ENCODE measurements around the gene C7orf57.

The C7orf57 gene

DNA sequence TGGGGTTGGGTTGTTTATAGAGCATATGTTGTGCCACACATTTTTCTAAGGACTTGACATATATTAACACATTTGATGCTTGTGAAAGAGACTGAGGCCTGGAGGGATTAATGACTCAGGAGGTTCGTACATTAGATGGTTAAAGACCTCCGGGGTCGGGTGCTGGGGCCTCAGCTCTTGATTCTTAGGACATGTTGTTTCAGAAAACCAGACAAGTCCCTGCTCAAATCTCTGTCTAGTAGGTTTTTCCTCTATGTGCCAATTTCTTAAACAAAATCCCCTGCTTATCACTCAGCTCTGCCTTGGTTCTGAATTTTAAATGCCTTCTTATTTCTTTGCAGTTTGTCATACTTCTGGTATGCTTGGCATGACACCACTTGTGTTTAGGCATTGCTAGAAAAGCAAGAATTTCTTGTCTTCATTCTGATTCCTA is 59.5 kb downstream of the C7orf57 start:
- Histone ChIP-seq H3K27me3 (ENCODE audit: insufficient read depth, low read length) (no peaks in the 10 kb centered on the region), H3K36me3 (ENCODE audit: insufficient read depth, low read length) (peaks cover 57% of the 10 kb centered on the region), H3K4me3 (ENCODE audit: low read length) (no peak overlapping the region), H2AFZ (ENCODE audit: low read depth, low read length) (no peak overlapping the region), H3K4me1 (ENCODE audit: insufficient read depth, low read length) (peaks cover 9% of the 10 kb centered on the region), H3K9me3 (ENCODE audit: low read length) (no peaks in the 10 kb centered on the region)

DNA sequence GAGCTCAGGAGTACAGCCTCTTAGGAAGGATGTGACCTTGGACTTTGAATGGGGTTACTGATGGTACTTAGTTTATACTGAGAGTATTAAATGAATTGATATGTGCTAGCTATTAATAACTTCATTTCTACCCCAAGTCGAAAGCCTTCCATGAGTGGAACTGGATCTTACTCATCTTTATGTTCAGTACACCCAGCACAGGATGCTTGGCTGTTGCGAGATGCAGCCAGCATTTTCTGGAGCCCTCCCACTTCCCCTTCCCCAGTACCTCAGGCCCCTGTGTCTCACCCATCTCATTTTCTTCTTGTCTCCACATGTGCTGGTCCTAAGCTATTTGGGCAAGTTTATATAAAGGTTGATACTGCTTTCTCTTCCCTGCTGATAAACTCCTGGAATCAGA is 60.9 kb downstream of the C7orf57 start:
- H2AFZ ChIP-seq (ENCODE audit: low read depth, low read length) = no peak overlapping the region
- no peaks in the 10 kb centered on the region for H3K27me3 ChIP-seq (ENCODE audit: insufficient read depth, low read length)
- H3K4me3 ChIP-seq (ENCODE audit: low read length) = no peak overlapping the region
- peaks cover 2% of the 10 kb centered on the region for H3K4me1 ChIP-seq (ENCODE audit: insufficient read depth, low read length)
- H3K36me3 ChIP-seq (ENCODE audit: insufficient read depth, low read length) = peaks cover 65% of the 10 kb centered on the region
- H3K9me3 ChIP-seq (ENCODE audit: low read length) = no peaks in the 10 kb centered on the region

DNA sequence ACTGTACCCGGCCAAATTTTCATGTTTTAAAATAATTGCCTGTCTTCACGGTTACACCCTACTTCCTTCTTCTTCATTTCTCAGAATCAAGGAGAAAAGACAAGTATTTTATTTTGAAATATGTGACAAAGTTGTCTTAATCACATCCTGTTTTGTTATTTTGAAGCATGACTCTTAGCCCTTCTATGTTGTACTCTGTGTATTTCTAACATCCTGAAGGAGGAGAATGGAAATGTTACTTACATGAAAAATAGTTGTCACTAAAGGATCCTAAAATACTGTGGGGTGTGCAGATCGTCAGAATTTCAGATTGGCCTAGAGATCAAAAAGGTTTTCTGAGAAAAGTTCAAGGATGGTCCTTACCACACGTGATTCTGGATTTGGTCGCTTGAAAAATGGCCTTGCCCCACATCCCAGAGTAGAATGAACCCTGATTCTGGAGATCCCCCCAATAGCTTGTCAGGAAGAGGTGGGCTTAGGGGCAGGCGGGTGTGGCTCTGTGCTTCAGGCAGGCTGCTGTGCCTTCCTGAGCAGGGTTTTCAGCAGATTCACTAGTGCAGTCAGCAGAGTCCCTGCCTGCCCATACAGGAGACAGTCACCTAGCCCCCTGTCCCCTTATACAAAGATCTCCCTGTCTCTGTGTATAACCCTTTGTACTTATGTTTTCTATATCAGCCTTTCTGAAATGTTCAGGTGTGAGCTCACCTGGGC is 62.3 kb downstream of the C7orf57 start:
- H3K4me1 ChIP-seq (ENCODE audit: insufficient read depth, low read length) = no peaks in the 10 kb centered on the region
- H3K27me3 ChIP-seq (ENCODE audit: insufficient read depth, low read length) = no peaks in the 10 kb centered on the region
- peaks cover under 1% of the 10 kb centered on the region for H3K9me3 ChIP-seq (ENCODE audit: low read length)
- peaks cover 70% of the 10 kb centered on the region for H3K36me3 ChIP-seq (ENCODE audit: insufficient read depth, low read length)
- no peak overlapping the region for H2AFZ ChIP-seq (ENCODE audit: low read depth, low read length)
- no peak overlapping the region for H3K4me3 ChIP-seq (ENCODE audit: low read length)

DNA sequence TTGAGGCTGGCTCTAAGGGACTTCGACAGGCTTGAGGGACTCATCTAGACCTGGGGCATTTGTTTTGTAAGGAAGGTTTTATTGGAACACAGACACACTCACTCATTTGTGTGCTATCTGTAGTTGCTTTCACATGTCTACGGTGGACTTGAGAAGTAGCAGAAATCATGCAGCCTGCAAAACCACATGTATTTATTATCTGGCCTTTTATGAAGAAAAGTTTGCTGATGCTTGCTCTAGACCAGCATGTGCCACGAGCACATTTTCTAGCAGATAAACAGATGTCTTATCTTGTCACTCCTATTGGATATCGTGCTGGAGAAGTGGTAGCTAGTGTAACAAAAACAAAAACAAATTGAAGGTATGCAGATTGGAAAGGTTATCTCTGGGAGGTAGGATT is 63.5 kb downstream of the C7orf57 start:
- H3K9me3 ChIP-seq (ENCODE audit: low read length) = peaks cover 1% of the 10 kb centered on the region
- no peak overlapping the region for H2AFZ ChIP-seq (ENCODE audit: low read depth, low read length)
- H3K36me3 ChIP-seq (ENCODE audit: insufficient read depth, low read length) = peaks cover 74% of the 10 kb centered on the region
- H3K27me3 ChIP-seq (ENCODE audit: insufficient read depth, low read length) = no peaks in the 10 kb centered on the region
- no peak overlapping the region for H3K4me3 ChIP-seq (ENCODE audit: low read length)
- H3K4me1 ChIP-seq (ENCODE audit: insufficient read depth, low read length) = no peaks in the 10 kb centered on the region

DNA sequence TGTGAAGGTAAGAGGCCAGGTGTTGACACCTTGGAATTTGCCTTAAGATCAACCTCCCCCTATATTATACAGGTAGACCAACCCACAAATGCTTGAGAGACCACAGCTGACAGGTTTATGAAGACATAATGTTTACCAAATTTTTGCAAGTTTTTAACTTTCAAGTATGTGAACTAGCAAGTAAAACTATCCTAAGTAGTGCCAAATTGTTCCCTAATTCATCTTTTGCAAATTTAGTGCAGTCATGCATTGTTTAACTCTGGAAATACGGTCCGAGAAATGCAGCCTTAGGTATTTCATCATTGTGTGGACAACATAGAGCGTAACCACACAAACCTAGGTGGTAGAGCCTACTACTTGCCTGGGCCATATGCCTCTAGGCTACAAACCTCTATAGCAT is 64.4 kb downstream of the C7orf57 start:
- Histone ChIP-seq H2AFZ (ENCODE audit: low read depth, low read length) (no peak overlapping the region), H3K27me3 (ENCODE audit: insufficient read depth, low read length) (no peaks in the 10 kb centered on the region), H3K4me3 (ENCODE audit: low read length) (no peak overlapping the region), H3K9me3 (ENCODE audit: low read length) (peaks cover 1% of the 10 kb centered on the region), H3K36me3 (ENCODE audit: insufficient read depth, low read length) (peaks cover 74% of the 10 kb centered on the region), H3K4me1 (ENCODE audit: insufficient read depth, low read length) (no peaks in the 10 kb centered on the region)

DNA sequence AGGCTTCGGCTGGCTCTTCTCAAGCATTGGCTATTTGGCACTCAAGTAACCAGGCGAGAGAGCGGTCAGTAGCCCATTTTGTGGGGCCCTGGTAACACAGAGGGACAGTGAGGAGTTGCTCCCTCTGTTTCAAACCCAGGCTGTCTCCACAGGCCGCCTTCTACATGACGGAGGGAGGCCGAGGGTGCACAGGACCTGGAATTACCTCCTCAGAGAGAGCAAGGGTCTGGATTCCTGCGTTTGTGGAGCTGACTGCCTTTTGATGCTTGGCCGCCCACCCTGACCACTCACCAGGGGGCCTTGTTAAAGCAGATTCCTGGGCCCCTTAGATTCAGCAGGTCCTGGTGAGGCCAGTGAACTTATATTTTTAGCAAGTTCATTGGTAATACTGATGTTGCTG is 66.0 kb downstream of the C7orf57 start:
- H3K36me3 ChIP-seq (ENCODE audit: insufficient read depth, low read length) = peaks cover 62% of the 10 kb centered on the region
- H3K9me3 ChIP-seq (ENCODE audit: low read length) = peaks cover 1% of the 10 kb centered on the region
- H3K4me3 ChIP-seq (ENCODE audit: low read length) = no peak overlapping the region
- H3K4me1 ChIP-seq (ENCODE audit: insufficient read depth, low read length) = no peaks in the 10 kb centered on the region
- no peaks in the 10 kb centered on the region for H3K27me3 ChIP-seq (ENCODE audit: insufficient read depth, low read length)
- no peak overlapping the region for H2AFZ ChIP-seq (ENCODE audit: low read depth, low read length)

DNA sequence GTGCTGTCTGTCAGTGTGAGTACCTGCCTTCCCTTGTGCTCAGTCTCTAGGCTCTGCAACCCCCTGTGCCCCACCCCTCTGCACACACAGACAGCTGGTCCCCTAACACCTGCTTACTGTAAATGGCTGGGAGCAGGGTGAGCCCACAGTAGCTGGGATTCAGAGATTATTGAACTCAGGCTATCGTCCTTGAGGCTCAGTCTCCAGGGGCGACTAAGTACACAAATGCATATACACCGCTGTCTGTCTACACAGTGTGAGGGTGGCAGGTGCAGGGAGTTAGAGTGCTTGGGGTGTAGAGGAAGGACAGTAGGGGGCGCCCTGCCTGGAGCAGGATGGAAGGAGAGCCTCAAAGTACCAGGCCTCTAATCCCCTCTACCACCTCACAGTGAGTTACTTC is 66.6 kb downstream of the C7orf57 start:
- peaks cover 1% of the 10 kb centered on the region for H3K9me3 ChIP-seq (ENCODE audit: low read length)
- H3K4me3 ChIP-seq (ENCODE audit: low read length) = no peak overlapping the region
- no peaks in the 10 kb centered on the region for H3K4me1 ChIP-seq (ENCODE audit: insufficient read depth, low read length)
- no peaks in the 10 kb centered on the region for H3K27me3 ChIP-seq (ENCODE audit: insufficient read depth, low read length)
- no peak overlapping the region for H2AFZ ChIP-seq (ENCODE audit: low read depth, low read length)
- H3K36me3 ChIP-seq (ENCODE audit: insufficient read depth, low read length) = peaks cover 66% of the 10 kb centered on the region

DNA sequence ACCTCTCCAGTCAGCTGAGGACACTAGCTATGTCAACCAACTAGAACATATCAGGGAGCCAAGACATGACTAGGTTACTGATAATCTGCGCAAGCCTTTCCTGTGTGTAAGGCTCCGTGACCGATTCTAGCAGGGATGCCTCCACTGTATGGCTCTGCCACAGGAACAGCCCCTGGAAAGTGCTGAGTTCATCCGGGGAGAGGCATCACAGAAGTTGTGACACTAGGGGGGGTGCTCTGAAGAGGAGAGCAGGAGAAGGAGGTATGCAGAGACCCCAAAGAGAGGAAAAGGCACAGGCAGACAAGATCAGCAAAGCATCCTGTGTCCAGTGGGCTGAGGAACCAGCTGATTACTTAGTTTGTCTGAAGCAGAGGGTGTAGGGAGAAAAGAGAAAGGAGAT is 67.2 kb downstream of the C7orf57 start:
- no peaks in the 10 kb centered on the region for H3K27me3 ChIP-seq (ENCODE audit: insufficient read depth, low read length)
- H3K4me1 ChIP-seq (ENCODE audit: insufficient read depth, low read length) = no peaks in the 10 kb centered on the region
- no peak overlapping the region for H3K4me3 ChIP-seq (ENCODE audit: low read length)
- no peak overlapping the region for H2AFZ ChIP-seq (ENCODE audit: low read depth, low read length)
- peaks cover 1% of the 10 kb centered on the region for H3K9me3 ChIP-seq (ENCODE audit: low read length)
- H3K36me3 ChIP-seq (ENCODE audit: insufficient read depth, low read length) = peaks cover 66% of the 10 kb centered on the region

DNA sequence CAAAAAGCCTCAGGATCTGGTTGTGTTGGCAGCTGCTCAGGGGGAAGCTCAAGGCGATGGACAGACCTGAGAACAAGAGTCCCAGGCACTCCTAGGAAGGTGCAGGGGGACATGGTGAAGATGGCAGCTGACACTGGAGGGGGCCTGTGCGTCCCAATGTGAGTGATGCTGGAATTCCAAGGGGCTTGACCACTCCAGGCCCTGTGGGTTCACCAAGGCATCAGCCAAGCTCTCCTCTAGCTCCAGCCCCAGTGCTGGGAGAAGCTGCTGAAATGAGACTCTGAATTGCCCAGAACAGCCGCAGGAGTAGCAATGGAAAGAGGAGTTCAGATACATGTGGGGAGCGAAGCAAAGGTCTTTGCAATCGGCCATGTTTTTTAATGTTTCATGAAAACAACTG is 69.7 kb downstream of the C7orf57 start:
- Histone ChIP-seq H2AFZ (ENCODE audit: low read depth, low read length) (no peak overlapping the region), H3K4me3 (ENCODE audit: low read length) (no peak overlapping the region), H3K27me3 (ENCODE audit: insufficient read depth, low read length) (no peaks in the 10 kb centered on the region), H3K4me1 (ENCODE audit: insufficient read depth, low read length) (no peaks in the 10 kb centered on the region), H3K9me3 (ENCODE audit: low read length) (peaks cover 1% of the 10 kb centered on the region), H3K36me3 (ENCODE audit: insufficient read depth, low read length) (peaks cover 55% of the 10 kb centered on the region)

DNA sequence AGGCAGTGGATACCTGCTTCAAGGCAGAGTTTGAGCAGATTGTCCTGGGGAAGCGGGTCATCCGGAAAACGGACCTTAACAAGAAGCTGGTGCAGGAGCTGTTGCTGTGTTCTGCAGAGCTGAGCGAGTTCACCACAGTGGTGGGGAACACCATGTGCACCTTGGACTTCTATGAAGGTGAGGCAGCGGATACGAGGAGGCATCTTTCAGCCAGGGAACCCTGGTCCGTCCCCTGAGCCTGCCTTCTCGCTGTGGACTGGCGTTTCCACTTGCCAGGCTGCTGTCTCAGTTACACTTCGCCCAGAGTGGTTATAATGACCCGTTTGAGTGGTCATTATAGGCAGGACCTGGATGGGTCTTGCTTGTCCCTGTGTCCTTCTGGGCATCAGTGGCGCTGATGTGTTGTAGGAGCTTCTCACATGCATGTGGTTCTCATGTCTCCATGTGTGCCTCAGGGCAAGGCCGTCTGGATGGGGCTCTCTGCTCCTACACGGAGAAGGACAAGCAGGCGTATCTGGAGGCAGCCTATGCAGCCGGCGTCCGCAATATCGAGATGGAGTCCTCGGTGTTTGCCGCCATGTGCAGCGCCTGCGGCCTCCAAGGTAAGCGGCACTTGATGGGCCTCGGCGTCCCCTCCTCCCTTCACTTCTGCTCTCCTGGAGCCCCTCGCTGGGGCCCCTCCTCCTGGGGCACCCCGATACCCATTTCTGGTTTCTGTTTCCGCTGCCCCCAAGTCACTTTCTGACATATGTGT is 71.7 kb downstream of the C7orf57 start:
- H3K36me3 ChIP-seq (ENCODE audit: insufficient read depth, low read length) = peaks cover 39% of the 10 kb centered on the region
- no peak overlapping the region for H3K4me3 ChIP-seq (ENCODE audit: low read length)
- no peak overlapping the region for H2AFZ ChIP-seq (ENCODE audit: low read depth, low read length)
- H3K9me3 ChIP-seq (ENCODE audit: low read length) = peaks cover 1% of the 10 kb centered on the region
- H3K27me3 ChIP-seq (ENCODE audit: insufficient read depth, low read length) = no peaks in the 10 kb centered on the region
- H3K4me1 ChIP-seq (ENCODE audit: insufficient read depth, low read length) = no peaks in the 10 kb centered on the region

DNA sequence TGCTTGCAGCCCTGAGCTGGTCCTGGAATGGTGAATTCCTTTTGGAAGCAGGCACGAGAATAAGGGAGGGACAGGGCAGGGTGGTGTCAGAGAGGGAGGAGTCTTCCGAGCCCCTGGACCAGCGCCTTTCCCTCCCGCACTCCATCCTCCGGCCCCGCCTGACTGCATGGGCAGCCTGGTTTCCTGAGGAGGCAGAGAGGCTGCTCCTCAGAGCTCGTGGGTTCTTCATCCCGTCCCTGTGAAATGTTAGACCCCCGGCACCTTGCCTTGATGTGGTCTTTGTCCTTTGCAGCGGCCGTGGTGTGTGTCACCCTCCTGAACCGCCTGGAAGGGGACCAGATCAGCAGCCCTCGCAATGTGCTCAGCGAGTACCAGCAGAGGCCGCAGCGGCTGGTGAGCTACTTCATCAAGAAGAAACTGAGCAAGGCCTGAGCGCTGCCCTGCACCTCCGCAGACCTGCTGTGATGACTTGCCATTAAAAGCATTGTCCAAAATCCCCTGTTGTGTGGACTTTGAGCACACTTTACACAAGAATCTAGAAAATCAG is 72.7 kb downstream of the C7orf57 start:
- Histone ChIP-seq H2AFZ (ENCODE audit: low read depth, low read length) (no peak overlapping the region), H3K36me3 (ENCODE audit: insufficient read depth, low read length) (peaks cover 31% of the 10 kb centered on the region), H3K4me1 (ENCODE audit: insufficient read depth, low read length) (no peaks in the 10 kb centered on the region), H3K4me3 (ENCODE audit: low read length) (no peak overlapping the region), H3K27me3 (ENCODE audit: insufficient read depth, low read length) (no peaks in the 10 kb centered on the region), H3K9me3 (ENCODE audit: low read length) (no peaks in the 10 kb centered on the region)

DNA sequence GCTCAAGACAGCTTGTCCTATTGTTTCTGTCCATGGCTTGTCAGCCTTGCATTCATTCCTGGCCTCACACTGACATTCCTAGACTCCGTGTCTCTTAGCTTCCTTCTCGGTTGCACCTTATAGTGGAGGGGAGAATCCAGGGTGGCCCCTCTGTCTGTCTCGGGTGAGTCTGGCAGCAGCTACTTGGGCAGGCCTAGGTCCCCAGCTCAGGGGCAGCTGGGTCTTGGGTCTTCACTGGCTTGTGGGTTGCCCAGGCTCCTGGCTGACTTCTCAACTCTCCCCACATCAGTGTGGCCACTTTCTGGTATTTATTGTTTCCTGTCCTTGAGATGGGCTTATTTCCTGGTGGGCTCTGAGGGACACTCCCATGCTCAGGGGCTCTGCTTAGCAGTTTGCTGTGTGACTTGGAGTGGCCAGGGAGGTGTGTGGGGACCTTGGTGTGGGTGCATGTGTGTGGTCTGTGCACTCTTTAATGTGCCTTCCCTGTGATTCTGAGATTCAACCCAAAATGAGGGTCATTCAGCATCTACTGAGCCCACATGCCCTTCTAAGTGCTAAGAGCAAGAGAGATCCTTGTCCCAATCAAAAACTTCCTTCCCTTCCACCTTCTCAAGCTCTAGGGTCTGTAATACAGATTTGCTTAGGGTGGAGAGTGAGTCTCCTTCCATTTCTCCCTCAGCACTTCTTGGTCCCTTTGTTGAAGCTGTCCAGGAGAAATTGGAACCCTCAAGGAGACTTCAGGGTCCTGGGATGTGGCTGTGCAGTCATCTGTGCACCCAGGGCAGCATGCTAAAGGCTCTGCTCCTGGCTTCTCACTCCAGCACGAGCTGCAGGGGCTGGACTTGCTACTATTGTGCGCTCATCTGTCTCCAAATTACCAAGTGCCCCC is 73.9 kb downstream of the C7orf57 start:
- Histone ChIP-seq H2AFZ (ENCODE audit: low read depth, low read length) (no peak overlapping the region), H3K4me1 (ENCODE audit: insufficient read depth, low read length) (no peaks in the 10 kb centered on the region), H3K9me3 (ENCODE audit: low read length) (no peaks in the 10 kb centered on the region), H3K4me3 (ENCODE audit: low read length) (no peak overlapping the region), H3K27me3 (ENCODE audit: insufficient read depth, low read length) (no peaks in the 10 kb centered on the region), H3K36me3 (ENCODE audit: insufficient read depth, low read length) (peaks cover 22% of the 10 kb centered on the region)

Measured in neuron (in vitro differentiated cells).